H1 (cell line): ENCODE measurements around the gene SND1. TPM values are rescaled to one million over a fixed set of nuclear protein-coding genes. Genes with fewer than 3 reads are reported as not detected.

ENCODE experiments used
- CBX8 ChIP-seq: fragments of 300-800, 300-1000 bp; sonication (generic); IDR thresholded peaks from 2 replicates; pipeline ENCODE4 v1.7.1; 2016; ENCODE audit warnings: low read depth, low read length, borderline replicate concordance
- PHF8 ChIP-seq: fragments of 200-600 bp; sonication (generic); conservative IDR thresholded peaks from 2 replicates; pipeline ENCODE4 v1.7.1; 2012; ENCODE audit warnings: low read depth, mild to moderate bottlenecking, inconsistent platforms, low read length, moderate library complexity
- RXRA ChIP-seq: IDR thresholded peaks from 2 replicates; pipeline ENCODE4 v1.6.1; 2011; ENCODE audit warnings: low read depth, mild to moderate bottlenecking, low read length, moderate library complexity; ENCODE audit not compliant: insufficient read depth
- SAP30 ChIP-seq: fragments of 300-600 bp; sonication (generic); IDR thresholded peaks from 2 replicates; pipeline ENCODE4 v1.7.1; 2012; ENCODE audit warnings: low read length, moderate library complexity, mild to moderate bottlenecking, inconsistent platforms; ENCODE audit not compliant: insufficient read depth, insufficient replicate concordance
- SP2 ChIP-seq: IDR thresholded peaks from 2 replicates; pipeline ENCODE4 v1.6.1; 2012; ENCODE audit warnings: mild to moderate bottlenecking, low read length, inconsistent platforms
- polyA plus RNA-seq, 7 experiments: library from polyadenylated mRNA; depleted of rRNA in 3 of 7; stranded (reverse) in 5 of 7; unstranded in 2 of 7; fragments of >200 nt in 5 of 7; fragments of 200-250 nt in 2 of 7; gene quantifications; 1 replicate in 5 of 7; 2 replicates in 1 of 7; 4 replicates in 1 of 7; pipeline versions ENCODE4 v1.2.1 to v1.2.3, GENCODE V29; 2011 to 2013; ENCODE audit warnings: missing spikeins in 2 of 7, mixed read lengths in 2 of 7
- total RNA-seq: library from RNA; stranded (reverse); fragmentation: NEBNext Ultra II Directional; extraction: Animal tissue kit (Norgen Biotek cat#: 25700); gene quantifications from 2 replicates; pipeline ENCODE4 v1.2.1, GENCODE V29; 2021

SND1 gene
- total and polyA plus RNA-seq, 2 of the 8 experiments (the other 6 are each of a cell fraction or from before 2014, with no cell fraction given) = 122 to 290 TPM

DNA sequence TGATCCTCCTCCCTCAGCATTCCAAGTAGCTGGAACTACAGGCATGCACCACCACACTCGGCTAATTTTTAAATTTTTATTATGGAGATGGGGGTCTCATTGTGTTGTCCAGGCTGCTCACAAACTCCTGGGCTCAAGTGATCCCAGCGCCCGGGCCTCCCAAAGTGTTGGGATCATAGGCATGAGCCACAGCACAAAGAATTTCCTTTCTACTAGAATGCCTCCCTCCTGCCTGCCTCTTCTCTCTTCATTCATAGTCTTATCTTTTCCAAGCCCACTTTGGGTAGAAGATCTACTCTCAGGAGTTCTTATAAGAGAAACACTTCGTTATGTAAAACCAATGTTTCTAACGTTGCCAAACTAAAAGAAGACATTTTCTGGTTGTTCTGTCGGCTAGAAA lies 235.1 kb downstream of the SND1 start (continued):
- no peak for TF ChIP-seq RXRA
- TF ChIP-seq PHF8 = no peak
- no peak for TF ChIP-seq CBX8
- no peak for TF ChIP-seq SP2
- no peak for TF ChIP-seq SAP30
